OCI-LY7 (cell line): ENCODE results near the gene LRRC4B. TPM values are rescaled to one million over a fixed set of nuclear protein-coding genes. Genes with fewer than 3 reads are reported as not detected.
A peak's percentile ranks its signal among the peaks of the same experiment; 100 is the strongest.

ENCODE experiments used
- BruUV-seq: library from RNA; stranded (reverse); fragments of 400-500 nt; replicated peaks from 2 replicates; lab custom pipeline; 2021; lab: Mats Ljungman, UMichigan
- CTCF ChIA-PET: fragments of 300-600 bp; sonication (Branson Sonifier 250); formaldehyde crosslinking; loops from one replicate; lab custom pipeline; 2022; ENCODE audit warnings: antibody characterized with exemption; ENCODE audit not compliant: unreplicated experiment; lab: Charles Lee
- POLR2A ChIA-PET: fragments of 300-600 bp; sonication (Branson Sonifier 250); formaldehyde crosslinking; loops from one replicate; lab custom pipeline; 2022; ENCODE audit warnings: antibody characterized with exemption; lab: Charles Lee
- DNase-seq: peaks from one replicate; pipeline ENCODE4 v3.0.0-alpha.2; 2015; ENCODE audit warnings: low spot score
- H2AFZ ChIP-seq: fragments of 200-600 bp; sonication (generic), shearing (Covaris generic); 2 replicates; pipeline ENCODE4 v1.6.1; 2014; ENCODE audit warnings: mild to moderate bottlenecking, antibody characterized with exemption, low read length, moderate library complexity
- H3K27ac ChIP-seq: fragments of 200-600 bp; sonication (generic); 2 replicates; pipeline ENCODE4 v1.5.1; 2014; ENCODE audit warnings: mixed run types, low read depth, mild to moderate bottlenecking, moderate library complexity, low read length, inconsistent platforms; ENCODE audit not compliant: poor library complexity, severe bottlenecking
- H3K36me3 ChIP-seq: fragments of 200-600 bp; sonication (generic); 2 replicates; pipeline ENCODE4 v1.6.1; 2014; ENCODE audit warnings: mild to moderate bottlenecking, antibody characterized with exemption, low read length, moderate library complexity, mixed read lengths; ENCODE audit not compliant: insufficient read depth
- H3K4me1 ChIP-seq: fragments of 200-600 bp; sonication (generic); 2 replicates; pipeline ENCODE4 v1.5.1; 2014; ENCODE audit warnings: mild to moderate bottlenecking, low read length; ENCODE audit not compliant: insufficient read depth, poor library complexity, severe bottlenecking
- H3K4me2 ChIP-seq: fragments of 200-600 bp; sonication (generic); 2 replicates; pipeline ENCODE4 v1.6.1; 2014; ENCODE audit warnings: mild to moderate bottlenecking, low read length
- H3K4me3 ChIP-seq: fragments of 200-600 bp; sonication (generic); 2 replicates; pipeline ENCODE4 v1.5.1; 2014; ENCODE audit warnings: mild to moderate bottlenecking, low read depth, low read length; ENCODE audit not compliant: poor library complexity, severe bottlenecking
- H3K79me2 ChIP-seq: fragments of 200-600 bp; sonication (generic); 2 replicates; pipeline ENCODE4 v1.6.1; 2016; ENCODE audit warnings: low read depth, mild to moderate bottlenecking, low read length, moderate library complexity, mixed read lengths; ENCODE audit not compliant: insufficient read depth
- H3K9me2 ChIP-seq: fragments of 200-600 bp; sonication (generic); 2 replicates; pipeline ENCODE4 v1.6.1; 2016; ENCODE audit warnings: mild to moderate bottlenecking, low read length, mixed read lengths; ENCODE audit not compliant: insufficient read depth
- H3K9me3 ChIP-seq: fragments of 200-600 bp; sonication (generic); 2 replicates; pipeline ENCODE4 v1.6.1; 2014; ENCODE audit warnings: mild to moderate bottlenecking, mixed run types, low read length, mixed read lengths
- H4K20me1 ChIP-seq: fragments of 200-600 bp; sonication (generic); 2 replicates; pipeline ENCODE4 v1.6.1; 2014; ENCODE audit warnings: mild to moderate bottlenecking, antibody characterized with exemption, low read length, moderate library complexity, mixed read lengths; ENCODE audit not compliant: insufficient read depth
- EZH2phosphoT487 ChIP-seq: fragments of 200-600 bp; sonication (generic); IDR thresholded peaks from 2 replicates; pipeline ENCODE4 v1.6.1; 2018; ENCODE audit warnings: low read depth, borderline replicate concordance, mild to moderate bottlenecking, mixed run types, antibody characterized with exemption, low read length, moderate library complexity, mixed read lengths
- intact Hi-C: fragments of 100-400 bp; cut with micrococcal nuclease; formaldehyde crosslinking; loops from one replicate; pipeline ENCODE4 v1.10.0; 2022; ENCODE audit not compliant: unreplicated experiment
- total RNA-seq, 2 experiments: library from RNA; depleted of rRNA in 1 of 2; stranded (reverse); fragments of >200 nt in 1 of 2; shearing (Covaris generic) in 1 of 2; gene quantifications; 2 replicates each; pipeline ENCODE4 v1.2.3, GENCODE V29; 2014 to 2022
- TF ChIP-seq, protein P1 (sequence below): fragments of 200-600 bp; sonication (generic); conservative IDR thresholded peaks from 2 replicates; pipeline ENCODE4 v1.5.1; 2014; ENCODE audit warnings: mild to moderate bottlenecking, antibody characterized with exemption, low read length, moderate library complexity, mixed read lengths

Gene LRRC4B
- total RNA-seq, 2 experiments from 2014 or later: 0.29 TPM; not detected in 1

DNA sequence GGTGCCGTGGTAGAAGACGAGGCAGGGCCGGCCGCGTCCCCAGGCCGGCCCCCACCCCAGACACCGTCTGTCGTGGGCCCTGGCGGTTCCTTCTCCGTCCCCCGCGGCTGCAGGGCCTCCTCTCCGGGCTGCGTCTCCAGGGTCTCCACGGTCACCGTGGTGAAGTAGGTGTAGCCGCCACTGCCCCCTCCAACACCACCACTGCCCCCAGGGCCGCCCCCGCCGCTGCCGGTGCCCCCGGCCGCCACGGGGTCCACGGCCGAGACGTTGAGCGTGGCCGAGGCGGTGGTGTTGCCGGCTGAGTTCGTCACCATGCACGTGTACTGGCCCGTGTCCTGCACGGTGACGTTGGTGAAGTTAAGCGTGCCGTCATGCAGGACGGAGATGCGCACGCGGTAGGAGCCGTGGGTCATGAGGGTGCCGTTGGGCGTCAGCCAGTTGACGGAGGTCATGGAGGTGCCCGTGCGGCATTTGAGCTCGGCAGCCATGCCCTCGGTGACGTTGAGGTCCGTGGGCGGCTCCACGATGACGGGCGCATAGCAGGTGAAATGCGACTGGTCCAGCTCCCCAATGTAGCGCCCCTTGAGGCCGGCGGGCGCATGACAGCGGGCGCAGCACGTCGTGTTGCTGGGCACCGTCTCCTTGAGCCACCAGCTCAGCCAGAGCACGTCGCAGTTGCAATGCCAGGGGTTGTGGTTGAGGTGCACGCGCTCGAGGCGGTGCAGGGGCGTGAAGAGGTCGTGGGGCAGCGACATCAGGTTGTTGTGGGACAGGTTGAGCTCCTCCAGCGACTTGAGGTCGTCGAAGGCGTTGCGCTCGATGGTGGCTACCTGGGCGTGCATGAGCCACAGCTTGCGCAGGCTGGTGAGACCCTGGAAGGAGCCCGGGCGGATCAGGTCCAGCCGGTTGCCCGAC lies 49.9 kb downstream of the LRRC4B start:
- no peak overlapping the region for H3K4me3 ChIP-seq
- no peak overlapping the region for H2AFZ ChIP-seq
- no peaks in the 10 kb centered on the region for H3K4me1 ChIP-seq
- H4K20me1 ChIP-seq: no peaks in the 10 kb centered on the region
- CTCF ChIA-PET: interaction anchor here (0.6 kb wide), 1 partner anchor 255 kb away, joined by 3 read pairs; no protein-coding TSS in a partner anchor
- no peak overlapping the region for H3K4me2 ChIP-seq
- DNase-seq: no peak
- H3K27ac ChIP-seq: no peak overlapping the region
- TF ChIP-seq EZH2phosphoT487: no peak
- TF ChIP-seq, protein P1, sequence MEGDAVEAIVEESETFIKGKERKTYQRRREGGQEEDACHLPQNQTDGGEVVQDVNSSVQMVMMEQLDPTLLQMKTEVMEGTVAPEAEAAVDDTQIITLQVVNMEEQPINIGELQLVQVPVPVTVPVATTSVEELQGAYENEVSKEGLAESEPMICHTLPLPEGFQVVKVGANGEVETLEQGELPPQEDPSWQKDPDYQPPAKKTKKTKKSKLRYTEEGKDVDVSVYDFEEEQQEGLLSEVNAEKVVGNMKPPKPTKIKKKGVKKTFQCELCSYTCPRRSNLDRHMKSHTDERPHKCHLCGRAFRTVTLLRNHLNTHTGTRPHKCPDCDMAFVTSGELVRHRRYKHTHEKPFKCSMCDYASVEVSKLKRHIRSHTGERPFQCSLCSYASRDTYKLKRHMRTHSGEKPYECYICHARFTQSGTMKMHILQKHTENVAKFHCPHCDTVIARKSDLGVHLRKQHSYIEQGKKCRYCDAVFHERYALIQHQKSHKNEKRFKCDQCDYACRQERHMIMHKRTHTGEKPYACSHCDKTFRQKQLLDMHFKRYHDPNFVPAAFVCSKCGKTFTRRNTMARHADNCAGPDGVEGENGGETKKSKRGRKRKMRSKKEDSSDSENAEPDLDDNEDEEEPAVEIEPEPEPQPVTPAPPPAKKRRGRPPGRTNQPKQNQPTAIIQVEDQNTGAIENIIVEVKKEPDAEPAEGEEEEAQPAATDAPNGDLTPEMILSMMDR: peak; percentile 67
- POLR2A ChIA-PET: interaction anchor here (0.7 kb wide), 1 partner anchor 235 kb away, joined by 3 read pairs; no protein-coding TSS in a partner anchor
- H3K36me3 ChIP-seq: no peaks in the 10 kb centered on the region
- no peaks in the 10 kb centered on the region for H3K9me3 ChIP-seq
- intact Hi-C loops: no loop called here
- no peaks in the 10 kb centered on the region for H3K79me2 ChIP-seq
- BruUV-seq: no TSS peak
- no peaks in the 10 kb centered on the region for H3K9me2 ChIP-seq

DNA sequence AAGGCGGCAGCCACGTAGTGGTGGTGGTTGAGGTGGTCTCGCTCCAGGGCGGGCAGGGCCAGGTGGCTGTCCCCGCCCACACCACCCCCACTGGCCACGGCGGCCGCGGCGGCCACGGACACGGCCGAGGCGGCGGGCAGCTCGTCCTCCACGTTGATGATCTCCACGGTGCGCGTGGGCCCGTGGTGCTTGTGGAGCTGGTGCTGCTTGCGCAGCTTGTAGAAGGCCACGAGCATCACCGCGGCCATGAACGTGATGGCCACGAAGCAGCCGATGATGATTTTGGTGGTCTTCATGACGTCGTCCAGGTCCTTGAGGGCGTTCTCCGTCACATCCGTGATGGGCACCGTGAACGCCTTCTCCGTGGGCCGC lies 50.5 kb downstream of the LRRC4B start:
- Histone ChIP-seq H3K9me2 (no peaks in the 10 kb centered on the region), H3K4me2 (no peak overlapping the region), H3K27ac (no peak overlapping the region), H2AFZ (no peak overlapping the region), H3K9me3 (no peaks in the 10 kb centered on the region), H3K79me2 (no peaks in the 10 kb centered on the region), H4K20me1 (no peaks in the 10 kb centered on the region), H3K4me1 (no peaks in the 10 kb centered on the region), H3K36me3 (no peaks in the 10 kb centered on the region), H3K4me3 (no peak overlapping the region)
- no peak for DNase-seq
- intact Hi-C loops: no loop called here
- ChIA-PET CTCF (no interaction called here), POLR2A (no interaction called here)
- no TSS peak for BruUV-seq
- TF ChIP-seq, protein P1: no peak
- TF ChIP-seq EZH2phosphoT487: no peak
